Gastroesophageal sphincter (tissue), 4 donors: ENCODE measurements around the gene UBE2M. TPM values are rescaled to one million over a fixed set of nuclear protein-coding genes. Genes with fewer than 3 reads are reported as not detected.

Source experiments
- ATAC-seq: fragments of 150-250 bp; one replicate; pipeline ENCODE4 v1.9.1; 2016; ENCODE audit warnings: mild to moderate bottlenecking, moderate library complexity
- H3K27ac ChIP-seq, 4 donors: fragments of 200-600 bp; sonication (generic) in 3 of 4; 1 replicate in 3 of 4; 2 replicates in 1 of 4; pipeline ENCODE4 v1.5.1; 2016 to 2019
- H3K27me3 ChIP-seq: fragments of 200-600 bp; sonication (generic); one replicate; pipeline ENCODE4 v1.5.1; 2019
- H3K36me3 ChIP-seq, 2 donors: fragments of 200-600 bp; sonication (generic); one replicate each; pipeline ENCODE4 v1.5.1; 2019; ENCODE audit warnings: control low read depth in 1 of 2
- H3K4me1 ChIP-seq, 3 donors: fragments of 200-600 bp; sonication (generic); 1 replicate in 2 of 3; 2 replicates in 1 of 3; pipeline ENCODE4 v1.5.1; 2016 to 2019; ENCODE audit warnings: control low read depth in 2 of 3
- H3K4me3 ChIP-seq, 2 donors: fragments of 200-600 bp; sonication (generic); one replicate each; pipeline ENCODE4 v1.5.1; 2019; ENCODE audit warnings: mild to moderate bottlenecking in 1 of 2, moderate library complexity in 1 of 2
- H3K9me3 ChIP-seq, 3 donors: fragments of 200-600 bp; sonication (generic); one replicate each; pipeline ENCODE4 v1.5.1; 2017 to 2019; ENCODE audit warnings: control low read depth in 2 of 3
- CTCF ChIP-seq, 4 experiments: fragments of 200-600 bp in 2 of 4; fragments of 450-650 bp in 2 of 4; sonication (generic) in 1 of 4; IDR thresholded peaks; one replicate each; pipeline ENCODE4 v1.5.1; 2017 to 2019; ENCODE audit warnings: antibody characterized with exemption in 4 of 4, mild to moderate bottlenecking in 2 of 4, moderate library complexity in 2 of 4
- EP300 ChIP-seq: sonication (generic); formaldehyde crosslinking; IDR thresholded peaks from one replicate; pipeline ENCODE4 v1.6.1; 2017; ENCODE audit warnings: antibody characterized with exemption, mild to moderate bottlenecking
- POLR2A ChIP-seq, 2 donors: fragments of 450-650 bp; IDR thresholded peaks; one replicate each; pipeline ENCODE4 v1.6.1; 2017; ENCODE audit warnings: antibody characterized with exemption in 2 of 2, mild to moderate bottlenecking in 2 of 2, moderate library complexity in 1 of 2
- POLR2AphosphoS5 ChIP-seq: sonication (generic); formaldehyde crosslinking; IDR thresholded peaks from one replicate; pipeline ENCODE4 v1.6.1; 2017; ENCODE audit warnings: antibody characterized with exemption
- WGBS, 2 donors: methylation state at CpG; one replicate each; pipeline ENCODE4 v1.1.5; 2018; ENCODE audit warnings: low coverage in 1 of 2; 5-methylcytosine and 5-hydroxymethylcytosine counted together
- total RNA-seq, 4 donors: library from RNA; depleted of rRNA; stranded (reverse); fragments of >200 nt; gene quantifications; one replicate each; pipeline ENCODE4 v1.1.0, GENCODE V29; 2016

UBE2M gene
- total RNA-seq, 4 donors from 2014 or later: 28.1 to 43.6 (median 37.8) TPM

DNA sequence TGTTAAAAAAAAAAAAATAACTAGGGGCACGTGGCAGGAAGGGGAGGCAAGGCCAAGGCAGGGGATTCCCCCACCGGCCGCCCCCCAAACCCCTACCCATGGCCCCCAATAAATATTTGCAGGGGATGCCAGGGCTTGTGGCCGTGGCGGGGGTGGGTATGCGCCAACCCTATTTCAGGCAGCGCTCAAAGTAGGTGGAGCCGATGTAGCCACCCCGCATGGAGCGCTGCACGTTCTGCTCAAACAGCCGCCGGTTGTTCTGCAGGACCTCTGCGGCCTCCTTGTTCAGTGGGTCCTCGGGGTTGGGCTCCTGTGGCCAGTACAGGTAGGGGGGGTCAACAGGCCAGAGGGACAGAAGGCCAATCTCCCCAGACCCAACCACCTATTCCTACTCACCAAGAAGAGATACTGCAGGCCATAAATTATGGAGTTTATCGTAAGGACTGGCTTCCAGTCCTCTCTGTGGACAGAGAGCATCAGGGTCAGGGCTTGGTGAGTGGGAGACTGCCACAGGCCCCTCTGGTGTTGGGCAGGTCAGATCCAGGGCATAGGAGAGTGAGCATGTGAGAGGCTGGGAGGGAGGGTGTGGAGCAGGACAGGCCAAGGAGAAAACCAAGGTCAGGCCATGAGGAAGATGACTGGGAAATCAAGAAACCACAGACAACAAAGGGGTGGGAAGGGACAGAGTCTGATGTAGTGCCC is 2.3 kb downstream of the UBE2M start:
- TF ChIP-seq EP300 (no peak), POLR2A (IDR thresholded peaks at IDR 0.05) (no peak), POLR2AphosphoS5 (no peak), CTCF (IDR thresholded peaks at IDR 0.05) (no peak)
- no peak for ATAC-seq
- no peaks in the 10 kb centered on the region for H3K9me3 ChIP-seq
- peaks cover 0 to 43% of the 10 kb centered on the region in 2 donors for H3K36me3 ChIP-seq
- H3K27me3 ChIP-seq: no peaks in the 10 kb centered on the region
- WGBS, 2 donors: 50 to 80% methylated on average over 1 of the region's 16 CpGs
- H3K4me3 ChIP-seq: peak overlapping the region in 1 of 2 donors; percentile 81
- peak overlapping the region in 3 of 4 donors; percentile 95 to 100 (median 99) for H3K27ac ChIP-seq
- H3K4me1 ChIP-seq: peaks cover 12 to 69% (median 42%) of the 10 kb centered on the region in 3 donors

- 80% methylated on average over 1 of the region's 4 CpGs; no CpG with 5 or more reads in 1 of the 2 donors for WGBS, 2 donors
- peaks cover 0 to 49% of the 10 kb centered on the region in 2 donors for H3K36me3 ChIP-seq
- H3K4me1 ChIP-seq: peaks cover 12 to 63% (median 42%) of the 10 kb centered on the region in 3 donors
- H3K27ac ChIP-seq: peak overlapping the region; percentile 60 to 100 (median 97)
- no peaks in the 10 kb centered on the region for H3K27me3 ChIP-seq
- TF ChIP-seq CTCF (IDR thresholded peaks at IDR 0.05): no peak
- no peak for TF ChIP-seq EP300
- TF ChIP-seq POLR2A (IDR thresholded peaks at IDR 0.05): no peak
- H3K4me3 ChIP-seq: peak overlapping the region; percentile 47 to 81
- ATAC-seq: no peak
- no peaks in the 10 kb centered on the region for H3K9me3 ChIP-seq
Measured at GRCh38 chr19:58555369-58555885, 3.0 kb downstream of the UBE2M start.

- H3K27me3 ChIP-seq: no peaks in the 10 kb centered on the region
- peaks cover 0 to 56% of the 10 kb centered on the region in 2 donors for H3K36me3 ChIP-seq
- peak; percentile 59 for ATAC-seq
- H3K9me3 ChIP-seq: no peaks in the 10 kb centered on the region
- peak within 1 kb of the TSS; percentile 47 to 81 for H3K4me3 ChIP-seq
- H3K27ac ChIP-seq: peak within 1 kb of the TSS; percentile 60 to 100 (median 97)
- H3K4me1 ChIP-seq: peaks cover 12 to 56% (median 35%) of the 10 kb centered on the region in 3 donors
- 0 to 3% methylated on average over 4 to 15 of the region's 69 CpGs for WGBS, 2 donors
- peak; percentile 79 to 82 for TF ChIP-seq POLR2A (IDR thresholded peaks at IDR 0.05)
- no peak for TF ChIP-seq EP300
- TF ChIP-seq CTCF (IDR thresholded peaks at IDR 0.05): peak in 2 of 4 experiments; percentile 8 to 30
- TF ChIP-seq POLR2AphosphoS5: peak; percentile 91
Measured at GRCh38 chr19:58554494-58555368, 3.7 kb downstream of the UBE2M start, which contains the start of gene CHMP2A. CHMP2A (minus strand) TSS chr19:58555105; CDS start chr19:58554212, 893 bp downstream.

DNA sequence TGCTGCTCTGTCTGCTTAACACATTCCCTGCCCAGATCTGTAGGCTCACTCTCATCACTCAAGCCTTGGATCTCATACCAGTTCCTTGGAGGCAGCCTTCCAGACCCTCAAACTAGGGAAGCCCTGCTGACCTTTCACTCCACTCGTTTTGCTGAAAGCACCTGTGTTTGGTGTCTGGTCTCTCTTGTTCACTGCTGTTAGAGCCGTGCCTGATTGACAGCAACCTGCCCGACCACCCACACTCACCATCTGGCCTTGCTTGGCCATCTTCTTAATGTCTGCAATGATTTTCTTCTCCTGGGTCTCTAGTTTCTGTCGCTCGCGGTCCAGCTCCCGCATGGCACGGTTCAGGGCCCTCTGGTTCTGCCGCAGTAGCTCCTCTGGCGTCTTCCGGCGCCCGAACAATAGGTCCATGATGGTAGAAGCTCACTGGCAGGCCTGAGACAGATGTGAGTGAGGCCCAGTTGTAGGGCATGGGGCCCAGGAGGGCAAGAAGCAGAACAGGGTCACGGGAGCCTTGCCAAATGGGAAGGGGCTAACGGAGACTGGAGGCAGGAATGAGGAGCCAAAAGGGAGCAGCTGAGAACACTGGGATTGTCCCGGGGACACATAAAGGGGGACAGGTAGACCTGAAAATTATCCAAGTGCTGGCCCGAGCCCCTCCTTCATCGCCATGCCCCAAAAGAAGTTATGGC is 4.5 kb downstream of the UBE2M start:
- no peak for ATAC-seq
- 12 to 30% methylated on average over 4 to 13 of the region's 18 CpGs for WGBS, 2 donors
- Histone ChIP-seq H3K4me1 (peaks cover 12 to 57% (median 34%) of the 10 kb centered on the region in 3 donors), H3K36me3 (peaks cover 3 to 64% of the 10 kb centered on the region in 2 donors), H3K27ac (peak overlapping the region; percentile 60 to 100 (median 97)), H3K27me3 (no peaks in the 10 kb centered on the region), H3K4me3 (peak overlapping the region; percentile 47 to 81), H3K9me3 (no peaks in the 10 kb centered on the region)
- TF ChIP-seq POLR2A (IDR thresholded peaks at IDR 0.05) (no peak), CTCF (IDR thresholded peaks at IDR 0.05) (no peak), EP300 (no peak), POLR2AphosphoS5 (no peak)
